HEK293 (cell line): ENCODE measurements around the gene TMOD1.

Experiments
- CTCF ChIA-PET: fragments of 350-600 bp; formaldehyde crosslinking; extraction: SDS; loops from one replicate; lab custom pipeline; 2021; ENCODE audit warnings: antibody characterized with exemption; lab: Yijun Ruan, JAX
- POLR2A ChIA-PET: fragments of 300-600 bp; formaldehyde crosslinking; extraction: SDS; loops from one replicate; lab custom pipeline; 2020; ENCODE audit warnings: antibody characterized with exemption, inconsistent platforms; lab: Yijun Ruan, JAX
- H3K27ac ChIP-seq: fragments of 200-500 bp; sonication (Bioruptor generic); 2 replicates; pipeline ENCODE4 v1.5.1; 2014; ENCODE audit warnings: low read depth, low read length, control low read depth, inconsistent platforms; ENCODE audit errors: extremely low read depth
- H3K36me3 ChIP-seq, 2 experiments: fragments of 200-500 bp in 1 of 2; sonication (Bioruptor generic) in 1 of 2; 1 replicate in 1 of 2; 2 replicates in 1 of 2; pipeline ENCODE4 v1.5.1; 2014 to 2017; ENCODE audit warnings: inconsistent platforms in 2 of 2, low read length in 2 of 2; ENCODE audit not compliant: control insufficient read depth in 2 of 2, insufficient read depth in 1 of 2
- H3K4me1 ChIP-seq: fragments of 200-500 bp; sonication (Bioruptor generic); 2 replicates; pipeline ENCODE4 v1.5.1; 2014; ENCODE audit warnings: mild to moderate bottlenecking, low read length, inconsistent platforms; ENCODE audit not compliant: control insufficient read depth, insufficient read depth
- H3K4me3 ChIP-seq: 2 replicates; pipeline ENCODE4 v1.5.1; 2011; ENCODE audit warnings: low read depth, mild to moderate bottlenecking, control low read depth, low read length, moderate library complexity
- H3K9me3 ChIP-seq: fragments of 200-500 bp; sonication (Bioruptor generic); 2 replicates; pipeline ENCODE4 v1.5.1; 2014; ENCODE audit warnings: low read depth, low read length, inconsistent platforms; ENCODE audit not compliant: control insufficient read depth, insufficient read depth
- BCL11A ChIP-seq: fragments of 450-650 bp; formaldehyde crosslinking; IDR thresholded peaks from 2 replicates; pipeline ENCODE4 v1.5.1; 2016; ENCODE audit warnings: low read depth, missing biosample characterization, missing genetic modification characterization
- GFI1B ChIP-seq: fragments of 450-650 bp; formaldehyde crosslinking; IDR thresholded peaks from 2 replicates; pipeline ENCODE4 v1.5.1; 2016; ENCODE audit warnings: missing biosample characterization, missing genetic modification characterization
- GLI2 ChIP-seq: fragments of 450-650 bp; formaldehyde crosslinking; IDR thresholded peaks from 2 replicates; pipeline ENCODE4; 2017; ENCODE audit warnings: missing biosample characterization, missing genetic modification characterization, low read depth, borderline replicate concordance
- HOXA7 ChIP-seq: sonication (generic); formaldehyde crosslinking; IDR thresholded peaks from 2 replicates; pipeline ENCODE4 v1.8.1; 2022; ENCODE audit warnings: missing genetic modification reagents, borderline replicate concordance
- IKZF3 ChIP-seq: fragments of 450-650 bp; IDR thresholded peaks from 2 replicates; pipeline ENCODE4 v1.5.0; 2018; ENCODE audit warnings: missing biosample characterization, mild to moderate bottlenecking, missing genetic modification characterization, moderate library complexity
- KLF7 ChIP-seq: fragments of 450-650 bp; formaldehyde crosslinking; IDR thresholded peaks from 2 replicates; pipeline ENCODE4 v1.5.1; 2016; ENCODE audit warnings: missing biosample characterization, missing genetic modification characterization, borderline replicate concordance
- MEIS1 ChIP-seq: sonication (generic); formaldehyde crosslinking; IDR thresholded peaks from 2 replicates; pipeline ENCODE4 v1.8.1; 2022; ENCODE audit warnings: missing genetic modification reagents, mild to moderate bottlenecking, borderline replicate concordance
- OVOL3 ChIP-seq: fragments of 450-650 bp; formaldehyde crosslinking; IDR thresholded peaks from 2 replicates; pipeline ENCODE4 v1.5.1; 2016; ENCODE audit warnings: missing biosample characterization, missing genetic modification characterization
- PRDM10 ChIP-seq: fragments of 450-650 bp; formaldehyde crosslinking; IDR thresholded peaks from 2 replicates; pipeline ENCODE4 v1.5.1; 2016; ENCODE audit warnings: missing biosample characterization, missing genetic modification characterization
- REPIN1 ChIP-seq: fragments of 450-650 bp; formaldehyde crosslinking; IDR thresholded peaks from 2 replicates; pipeline ENCODE4 v1.5.1; 2017; ENCODE audit warnings: missing biosample characterization, missing genetic modification characterization, low read depth
- SCRT2 ChIP-seq: fragments of 450-650 bp; formaldehyde crosslinking; IDR thresholded peaks from 2 replicates; pipeline ENCODE4 v1.5.1; 2016; ENCODE audit warnings: missing biosample characterization, missing genetic modification characterization
- YY1 ChIP-seq: fragments of 450-650 bp; formaldehyde crosslinking; IDR thresholded peaks from 2 replicates; pipeline ENCODE4 v1.5.1; 2018; ENCODE audit warnings: missing biosample characterization, missing genetic modification characterization
- ZFP37 ChIP-seq: fragments of 450-650 bp; formaldehyde crosslinking; IDR thresholded peaks from 2 replicates; pipeline ENCODE4 v1.5.1; 2016; ENCODE audit warnings: missing biosample characterization, missing genetic modification characterization
- ZNF146 ChIP-seq: fragments of 450-650 bp; formaldehyde crosslinking; IDR thresholded peaks from 2 replicates; pipeline ENCODE4 v1.5.1; 2016; ENCODE audit warnings: missing biosample characterization, missing genetic modification characterization
- ZNF169 ChIP-seq: fragments of 450-650 bp; formaldehyde crosslinking; IDR thresholded peaks from 2 replicates; pipeline ENCODE4 v1.5.1; 2016; ENCODE audit warnings: missing biosample characterization, missing genetic modification characterization
- ZNF2 ChIP-seq: fragments of 450-650 bp; formaldehyde crosslinking; IDR thresholded peaks from 2 replicates; pipeline ENCODE4 v1.5.1; 2016; ENCODE audit warnings: missing biosample characterization, missing genetic modification characterization
- ZNF223 ChIP-seq: fragments of 450-650 bp; formaldehyde crosslinking; IDR thresholded peaks from 2 replicates; pipeline ENCODE4 v1.5.1; 2016; ENCODE audit warnings: missing biosample characterization, missing genetic modification characterization
- ZNF335 ChIP-seq: fragments of 450-650 bp; formaldehyde crosslinking; conservative IDR thresholded peaks from 2 replicates; pipeline ENCODE4 v1.5.1; 2016; ENCODE audit warnings: missing biosample characterization, missing genetic modification characterization
- ZNF514 ChIP-seq: fragments of 450-650 bp; formaldehyde crosslinking; IDR thresholded peaks from 2 replicates; pipeline ENCODE4 v1.5.1; 2016; ENCODE audit warnings: missing biosample characterization, missing genetic modification characterization
- ZNF530 ChIP-seq: fragments of 450-650 bp; formaldehyde crosslinking; IDR thresholded peaks from 2 replicates; pipeline ENCODE4 v1.5.1; 2016; ENCODE audit warnings: low read depth, missing biosample characterization, missing genetic modification characterization
- ZNF626 ChIP-seq: fragments of 450-650 bp; sonication (Bioruptor Pico); formaldehyde crosslinking; IDR thresholded peaks from 2 replicates; pipeline ENCODE4 v1.5.1; 2018; ENCODE audit warnings: missing biosample characterization, missing genetic modification characterization, inconsistent platforms
- ZNF639 ChIP-seq: fragments of 450-650 bp; formaldehyde crosslinking; IDR thresholded peaks from 2 replicates; pipeline ENCODE4 v1.5.1; 2016; ENCODE audit warnings: missing biosample characterization, missing genetic modification characterization
- ZNF843 ChIP-seq: fragments of 450-650 bp; formaldehyde crosslinking; IDR thresholded peaks from 2 replicates; pipeline ENCODE4 v1.5.1; 2016; ENCODE audit warnings: missing biosample characterization, missing genetic modification characterization
- ZXDB ChIP-seq: fragments of 450-650 bp; formaldehyde crosslinking; IDR thresholded peaks from 2 replicates; pipeline ENCODE4 v1.5.1; 2016; ENCODE audit warnings: missing biosample characterization, missing genetic modification characterization
- TF ChIP-seq, protein P1 (sequence below): fragments of 450-650 bp; formaldehyde crosslinking; IDR thresholded peaks from 2 replicates; pipeline ENCODE4 v1.5.1; 2016; ENCODE audit warnings: missing biosample characterization, missing genetic modification characterization
- TF ChIP-seq, protein P2 (sequence below): fragments of 450-650 bp; formaldehyde crosslinking; IDR thresholded peaks from 2 replicates; pipeline ENCODE4 v1.5.1; 2017; ENCODE audit warnings: missing biosample characterization, missing genetic modification characterization
- TF ChIP-seq, protein P3 (sequence below): fragments of 450-650 bp; formaldehyde crosslinking; IDR thresholded peaks from 2 replicates; pipeline ENCODE4 v1.5.1; 2017; ENCODE audit warnings: missing biosample characterization, missing genetic modification characterization
- TF ChIP-seq, protein P4 (sequence below): fragments of 450-650 bp; formaldehyde crosslinking; IDR thresholded peaks from 2 replicates; pipeline ENCODE4 v1.5.1; 2016; ENCODE audit warnings: missing biosample characterization, missing genetic modification characterization

TMOD1 gene

DNA sequence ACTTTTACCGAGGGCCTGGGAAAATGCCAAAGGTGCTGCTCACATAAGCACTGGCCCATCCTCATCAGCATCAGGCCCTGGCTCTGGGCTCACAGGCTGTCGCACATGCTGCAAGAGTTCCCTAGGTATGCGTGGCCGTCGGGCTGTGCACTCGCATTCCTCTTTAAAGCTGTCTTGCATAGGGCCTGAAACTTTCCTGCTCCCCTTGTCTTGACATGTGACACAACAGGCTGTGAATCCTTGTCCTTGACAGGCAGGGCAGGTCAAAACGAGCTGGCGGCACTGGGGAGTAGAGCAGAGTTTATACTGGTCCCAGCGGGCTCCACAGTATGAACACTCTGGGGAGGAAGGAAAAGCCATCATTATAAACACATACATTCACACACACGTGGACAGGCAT is 101.0 kb downstream of the TMOD1 start (continued):
- TF ChIP-seq ZNF639 (tag by site-specific recombination) (no peak), ZNF335 (no peak), OVOL3 (tag by site-specific recombination) (no peak), ZNF843 (tag by site-specific recombination) (no peak), KLF7 (tag by site-specific recombination) (no peak), REPIN1 (tag by site-specific recombination) (no peak), ZNF223 (no peak), GLI2 (tag by site-specific recombination) (no peak)

GRCh38 chr9:97604901-97605645 is 103.6 kb downstream of the TMOD1 start:
- ChIA-PET POLR2A (no interaction called here), CTCF (no interaction called here)
- TF ChIP-seq BCL11A (tag by site-specific recombination) (no peak), ZNF146 (tag by site-specific recombination) (no peak), ZNF530 (no peak), PRDM10 (tag by site-specific recombination) (no peak), ZNF514 (tag by site-specific recombination) (no peak), IKZF3 (no peak), ZNF169 (no peak), ZXDB (tag by site-specific recombination) (no peak), ZNF626 (tag by site-specific recombination) (no peak), SCRT2 (no peak), GFI1B (tag by site-specific recombination) (no peak), MEIS1 (CRISPR knock-in tag) (no peak), YY1 (tag by site-specific recombination) (no peak), ZNF2 (no peak), HOXA7 (CRISPR knock-in tag) (no peak), ZFP37 (tag by site-specific recombination) (no peak)
- TF ChIP-seq, protein P1, sequence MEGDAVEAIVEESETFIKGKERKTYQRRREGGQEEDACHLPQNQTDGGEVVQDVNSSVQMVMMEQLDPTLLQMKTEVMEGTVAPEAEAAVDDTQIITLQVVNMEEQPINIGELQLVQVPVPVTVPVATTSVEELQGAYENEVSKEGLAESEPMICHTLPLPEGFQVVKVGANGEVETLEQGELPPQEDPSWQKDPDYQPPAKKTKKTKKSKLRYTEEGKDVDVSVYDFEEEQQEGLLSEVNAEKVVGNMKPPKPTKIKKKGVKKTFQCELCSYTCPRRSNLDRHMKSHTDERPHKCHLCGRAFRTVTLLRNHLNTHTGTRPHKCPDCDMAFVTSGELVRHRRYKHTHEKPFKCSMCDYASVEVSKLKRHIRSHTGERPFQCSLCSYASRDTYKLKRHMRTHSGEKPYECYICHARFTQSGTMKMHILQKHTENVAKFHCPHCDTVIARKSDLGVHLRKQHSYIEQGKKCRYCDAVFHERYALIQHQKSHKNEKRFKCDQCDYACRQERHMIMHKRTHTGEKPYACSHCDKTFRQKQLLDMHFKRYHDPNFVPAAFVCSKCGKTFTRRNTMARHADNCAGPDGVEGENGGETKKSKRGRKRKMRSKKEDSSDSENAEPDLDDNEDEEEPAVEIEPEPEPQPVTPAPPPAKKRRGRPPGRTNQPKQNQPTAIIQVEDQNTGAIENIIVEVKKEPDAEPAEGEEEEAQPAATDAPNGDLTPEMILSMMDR (tag by site-specific recombination): no peak
- TF ChIP-seq, protein P2, sequence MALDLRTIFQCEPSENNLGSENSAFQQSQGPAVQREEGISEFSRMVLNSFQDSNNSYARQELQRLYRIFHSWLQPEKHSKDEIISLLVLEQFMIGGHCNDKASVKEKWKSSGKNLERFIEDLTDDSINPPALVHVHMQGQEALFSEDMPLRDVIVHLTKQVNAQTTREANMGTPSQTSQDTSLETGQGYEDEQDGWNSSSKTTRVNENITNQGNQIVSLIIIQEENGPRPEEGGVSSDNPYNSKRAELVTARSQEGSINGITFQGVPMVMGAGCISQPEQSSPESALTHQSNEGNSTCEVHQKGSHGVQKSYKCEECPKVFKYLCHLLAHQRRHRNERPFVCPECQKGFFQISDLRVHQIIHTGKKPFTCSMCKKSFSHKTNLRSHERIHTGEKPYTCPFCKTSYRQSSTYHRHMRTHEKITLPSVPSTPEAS (tag by site-specific recombination): no peak
- TF ChIP-seq, protein P3, sequence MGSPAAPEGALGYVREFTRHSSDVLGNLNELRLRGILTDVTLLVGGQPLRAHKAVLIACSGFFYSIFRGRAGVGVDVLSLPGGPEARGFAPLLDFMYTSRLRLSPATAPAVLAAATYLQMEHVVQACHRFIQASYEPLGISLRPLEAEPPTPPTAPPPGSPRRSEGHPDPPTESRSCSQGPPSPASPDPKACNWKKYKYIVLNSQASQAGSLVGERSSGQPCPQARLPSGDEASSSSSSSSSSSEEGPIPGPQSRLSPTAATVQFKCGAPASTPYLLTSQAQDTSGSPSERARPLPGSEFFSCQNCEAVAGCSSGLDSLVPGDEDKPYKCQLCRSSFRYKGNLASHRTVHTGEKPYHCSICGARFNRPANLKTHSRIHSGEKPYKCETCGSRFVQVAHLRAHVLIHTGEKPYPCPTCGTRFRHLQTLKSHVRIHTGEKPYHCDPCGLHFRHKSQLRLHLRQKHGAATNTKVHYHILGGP (tag by site-specific recombination): no peak
- TF ChIP-seq, protein P4, sequence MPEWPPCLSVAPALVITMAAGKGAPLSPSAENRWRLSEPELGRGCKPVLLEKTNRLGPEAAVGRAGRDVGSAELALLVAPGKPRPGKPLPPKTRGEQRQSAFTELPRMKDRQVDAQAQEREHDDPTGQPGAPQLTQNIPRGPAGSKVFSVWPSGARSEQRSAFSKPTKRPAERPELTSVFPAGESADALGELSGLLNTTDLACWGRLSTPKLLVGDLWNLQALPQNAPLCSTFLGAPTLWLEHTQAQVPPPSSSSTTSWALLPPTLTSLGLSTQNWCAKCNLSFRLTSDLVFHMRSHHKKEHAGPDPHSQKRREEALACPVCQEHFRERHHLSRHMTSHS (tag by site-specific recombination): no peak
- Histone ChIP-seq H3K4me3 (no peak overlapping the region), H3K4me1 (no peaks in the 10 kb centered on the region), H3K9me3 (no peaks in the 10 kb centered on the region), H3K36me3 (peaks cover 4 to 77% of the 10 kb centered on the region in 2 experiments; a peak in 2 of 3 replicates), H3K27ac (no peak overlapping the region)
